ENCODE measurements around the gene DACT2.
"Not testable (repeated sequence)": the region's sequence is repeated elsewhere in the genome, so short reads cannot be mapped to it uniquely, and the experiment has no call there.

Gene DACT2, protein sequence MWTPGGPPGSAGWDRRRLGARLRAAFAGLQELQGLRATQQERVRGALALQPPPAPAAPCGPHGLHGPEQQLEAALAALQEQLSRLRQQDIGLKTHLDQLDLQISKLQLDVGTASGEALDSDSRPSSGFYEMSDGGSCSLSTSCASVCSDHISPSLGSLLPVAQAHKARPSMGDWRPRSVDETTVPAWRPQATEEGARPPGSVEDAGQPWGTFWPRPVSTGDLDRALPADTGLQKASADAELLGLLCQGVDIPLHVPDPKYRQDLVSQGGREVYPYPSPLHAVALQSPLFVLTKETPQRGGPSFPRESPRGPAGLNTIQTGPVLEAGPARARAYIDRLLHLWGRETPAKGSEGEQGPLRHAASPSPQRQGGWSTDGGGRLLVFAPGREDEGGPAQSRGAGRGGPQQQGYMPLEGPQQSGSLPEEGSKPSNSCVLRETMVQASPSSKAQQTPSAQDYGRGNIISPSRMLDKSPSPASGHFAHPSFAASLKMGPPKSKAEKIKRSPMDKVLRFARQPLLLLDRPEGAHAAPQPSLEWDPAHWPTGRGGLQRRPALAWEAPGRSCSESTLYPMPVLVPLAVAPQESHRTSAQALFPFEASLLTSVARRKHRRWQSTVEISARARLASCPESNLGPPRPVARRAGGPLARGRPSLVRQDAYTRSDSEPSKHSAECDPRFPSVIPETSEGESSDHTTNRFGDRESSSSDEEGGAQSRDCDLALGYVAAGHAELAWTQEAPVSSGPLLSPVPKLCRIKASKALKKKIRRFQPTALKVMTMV

DNA sequence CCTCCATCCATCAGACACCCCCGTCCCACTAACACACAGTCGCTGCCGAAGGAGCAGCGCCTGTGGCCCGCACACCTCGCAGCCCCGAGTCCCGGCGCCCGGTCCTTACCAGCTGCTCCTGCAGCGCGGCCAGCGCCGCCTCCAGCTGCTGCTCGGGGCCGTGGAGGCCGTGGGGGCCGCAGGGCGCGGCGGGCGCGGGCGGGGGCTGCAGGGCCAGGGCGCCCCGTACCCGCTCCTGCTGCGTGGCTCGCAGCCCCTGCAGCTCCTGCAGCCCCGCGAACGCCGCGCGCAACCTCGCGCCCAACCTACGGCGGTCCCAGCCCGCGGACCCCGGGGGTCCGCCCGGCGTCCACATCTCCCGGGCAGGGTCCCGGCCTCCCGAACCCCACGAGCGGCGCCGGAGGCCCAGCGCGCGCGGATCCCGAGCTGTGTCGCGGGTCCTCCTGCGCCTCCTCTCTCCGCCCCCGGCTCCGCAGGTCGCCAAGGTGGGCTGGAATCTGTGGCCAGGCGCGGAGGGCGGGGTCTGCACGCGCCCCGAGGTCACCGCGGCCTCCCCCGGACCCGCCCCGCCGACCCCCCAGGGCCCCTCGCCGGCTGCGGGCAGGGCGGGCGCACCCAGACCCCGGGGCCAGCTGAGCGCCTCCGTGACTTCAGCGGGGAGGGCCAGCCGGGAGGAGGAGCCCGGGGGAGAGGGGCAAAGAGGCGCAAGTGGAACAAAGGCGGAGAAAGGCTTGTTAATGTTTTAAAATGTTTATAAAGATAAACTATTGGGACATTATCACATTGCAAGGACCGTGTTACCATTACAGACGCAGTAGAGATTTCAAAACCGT is at the start of gene DACT2:
Gene DACT2 (minus strand): TSS at position 499 of the 833 bp plus-strand sequence. CDS start 144 bp downstream, at position 355.
- no peak for DNase-seq

DNA sequence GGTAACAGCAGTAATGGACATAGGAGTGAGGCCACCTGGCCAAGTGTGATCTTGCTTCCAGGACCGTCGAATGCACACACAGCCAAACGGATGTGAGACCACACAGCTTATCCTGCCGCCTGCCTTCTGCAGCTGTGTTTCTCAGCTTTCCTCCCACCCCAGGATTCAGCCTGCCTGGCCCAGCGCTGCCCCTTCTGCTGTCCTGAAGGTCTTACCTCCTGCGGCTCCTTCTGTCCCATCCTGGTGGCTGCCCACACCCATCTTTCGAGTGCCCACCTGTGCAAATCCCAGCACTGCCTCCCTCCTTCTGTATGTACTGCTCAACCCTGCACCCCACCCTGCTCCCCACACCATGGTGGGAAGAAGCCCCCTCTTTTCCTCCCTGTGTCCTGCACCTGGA is 49.4 kb upstream of the DACT2 start:
- DNase-seq: no peak

DNA sequence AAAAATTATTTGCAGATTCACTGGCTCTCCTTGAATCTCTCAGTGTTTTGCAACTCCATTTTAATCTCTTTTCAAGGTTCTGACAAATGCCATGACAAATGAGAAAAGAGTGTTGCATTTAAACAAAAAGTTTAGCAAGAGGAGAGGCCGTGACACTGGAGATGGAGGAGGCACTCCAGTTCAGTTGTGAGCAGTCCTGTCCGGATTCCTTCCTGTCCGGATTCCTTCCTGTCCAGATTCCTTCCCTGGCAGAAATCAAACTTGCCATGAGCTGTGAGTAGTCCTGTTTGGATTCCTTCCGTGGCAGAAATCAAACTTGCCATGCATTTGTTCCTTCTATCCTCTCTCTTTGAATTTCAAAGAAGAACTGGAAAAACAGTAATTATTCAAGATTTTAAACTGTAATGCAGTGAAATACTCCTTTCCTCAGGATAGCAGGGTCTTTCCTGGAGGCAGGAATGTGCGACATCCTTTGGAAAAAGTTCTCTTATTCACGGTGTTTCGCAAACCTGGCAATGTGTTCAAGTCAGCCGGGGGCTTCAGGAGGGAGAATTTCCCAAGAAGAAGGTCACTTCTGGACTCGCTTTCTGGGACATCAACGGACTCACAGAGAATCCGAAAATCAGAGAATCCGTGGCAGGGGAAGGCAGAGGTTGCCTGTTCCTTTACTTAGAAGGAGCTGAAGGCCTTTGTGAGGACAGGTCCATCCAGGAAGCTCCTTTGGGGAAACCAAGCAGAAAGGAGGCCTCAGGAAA is 48.7 kb upstream of the DACT2 start:
- DNase-seq: no peak

DNA sequence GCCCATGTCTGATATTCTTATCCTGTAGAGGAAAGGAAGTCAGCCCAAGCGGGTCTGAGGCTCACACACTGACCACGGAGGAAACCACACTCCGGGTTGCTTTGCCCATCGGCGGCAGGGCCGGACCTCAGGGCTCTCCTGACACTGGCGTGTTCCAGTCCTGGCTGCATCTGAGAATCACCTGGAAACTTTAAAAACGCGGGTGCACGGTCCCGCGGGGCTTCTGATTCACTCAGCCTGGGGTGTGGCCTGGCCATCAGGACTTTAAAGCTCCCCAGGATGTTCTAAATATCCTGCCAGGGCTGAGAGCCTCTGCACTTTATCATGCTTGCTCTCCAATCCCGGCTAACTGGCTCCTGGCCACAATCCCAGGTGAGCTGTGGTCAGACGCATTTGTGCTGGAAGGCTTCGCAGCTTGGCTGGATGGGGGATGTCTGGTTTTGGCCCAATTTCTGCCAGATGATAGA is 47.7 kb upstream of the DACT2 start:
- DNase-seq: no peak

DNA sequence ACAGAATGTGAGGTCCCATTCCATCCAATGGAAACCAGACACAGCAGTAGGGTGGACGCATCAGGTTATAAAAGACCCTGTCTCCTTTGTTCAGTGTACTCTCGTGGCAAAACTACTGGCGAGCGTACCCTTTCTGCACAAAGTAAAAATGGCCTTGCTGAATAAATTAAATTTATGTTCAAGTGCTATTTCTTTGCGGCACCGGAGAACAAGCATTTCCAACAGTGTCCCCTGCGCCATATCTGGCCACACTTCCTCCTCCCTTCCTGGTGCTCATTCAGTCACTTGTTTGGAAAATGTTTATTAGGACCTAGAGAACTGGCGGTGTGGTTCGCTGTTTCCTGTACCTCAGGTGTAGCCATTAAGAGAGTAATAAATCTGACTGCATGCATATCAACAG is 46.9 kb upstream of the DACT2 start:
- no peak for DNase-seq

DNA sequence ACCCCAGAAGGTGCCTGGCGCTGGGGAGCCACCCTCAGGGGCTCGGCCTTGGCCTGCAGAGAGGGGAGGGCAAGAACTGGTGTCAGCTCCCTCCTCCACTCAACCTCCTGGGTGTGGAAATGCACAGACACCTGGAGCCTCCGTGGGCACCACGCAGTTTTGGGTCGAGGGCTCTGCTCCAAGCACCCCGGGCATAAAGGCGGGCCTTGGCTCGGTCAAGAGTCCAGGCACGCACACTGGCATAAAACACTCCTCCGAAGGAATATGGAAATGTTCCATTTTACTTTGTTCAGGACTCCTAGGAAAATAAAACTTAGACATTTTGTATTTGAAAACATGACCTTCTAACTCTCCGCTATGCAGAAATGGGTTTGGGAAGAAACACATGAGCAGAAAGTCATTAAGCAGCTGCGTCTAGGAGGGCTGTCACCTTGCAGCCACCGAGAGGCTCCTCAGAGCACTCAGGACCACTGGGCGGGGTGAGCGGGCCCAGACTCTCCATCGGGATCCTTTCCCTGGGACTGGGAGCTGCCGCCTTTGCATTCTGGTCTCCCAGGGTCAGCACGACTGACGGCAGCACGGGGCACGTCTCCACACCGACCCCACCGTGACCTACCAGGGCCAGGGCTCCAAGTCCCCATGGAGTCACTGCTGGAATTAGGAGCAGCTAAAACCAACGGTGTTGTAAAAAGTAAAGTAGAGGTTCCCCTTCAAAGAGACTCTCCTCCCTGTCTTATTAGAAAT is 46.0 kb upstream of the DACT2 start:
- no peak for DNase-seq

DNA sequence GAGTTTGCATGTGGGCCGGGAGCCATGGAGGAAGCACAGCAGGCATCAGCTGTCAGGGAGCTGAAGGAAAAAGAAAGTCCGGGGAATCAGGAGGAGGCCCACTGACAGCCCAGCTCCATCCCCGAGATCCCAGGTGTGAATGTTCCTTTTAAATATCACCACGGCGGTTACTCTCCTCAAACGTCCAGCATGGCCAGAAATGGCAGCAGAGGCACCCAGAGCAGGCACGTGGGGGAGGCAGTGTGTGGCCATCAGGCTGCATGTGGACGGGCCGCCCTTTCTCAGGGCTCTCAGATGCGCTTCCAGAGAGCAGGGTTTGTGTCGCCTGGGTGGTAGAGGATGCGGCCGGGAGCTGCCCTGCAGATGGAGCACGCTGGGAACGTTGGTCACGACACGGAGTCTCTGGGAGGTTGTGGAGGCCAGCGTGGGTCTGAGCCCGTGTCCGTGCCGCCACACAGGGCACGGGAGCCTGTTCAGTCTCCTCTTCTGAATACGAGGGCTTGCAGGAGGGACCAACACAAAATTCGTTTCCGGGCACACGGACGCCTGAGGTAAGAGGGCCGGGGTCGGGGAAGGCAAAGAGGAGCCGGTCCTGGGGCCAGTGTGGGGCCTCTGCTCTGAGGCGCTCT is 45.3 kb upstream of the DACT2 start:
- DNase-seq: no peak

DNA sequence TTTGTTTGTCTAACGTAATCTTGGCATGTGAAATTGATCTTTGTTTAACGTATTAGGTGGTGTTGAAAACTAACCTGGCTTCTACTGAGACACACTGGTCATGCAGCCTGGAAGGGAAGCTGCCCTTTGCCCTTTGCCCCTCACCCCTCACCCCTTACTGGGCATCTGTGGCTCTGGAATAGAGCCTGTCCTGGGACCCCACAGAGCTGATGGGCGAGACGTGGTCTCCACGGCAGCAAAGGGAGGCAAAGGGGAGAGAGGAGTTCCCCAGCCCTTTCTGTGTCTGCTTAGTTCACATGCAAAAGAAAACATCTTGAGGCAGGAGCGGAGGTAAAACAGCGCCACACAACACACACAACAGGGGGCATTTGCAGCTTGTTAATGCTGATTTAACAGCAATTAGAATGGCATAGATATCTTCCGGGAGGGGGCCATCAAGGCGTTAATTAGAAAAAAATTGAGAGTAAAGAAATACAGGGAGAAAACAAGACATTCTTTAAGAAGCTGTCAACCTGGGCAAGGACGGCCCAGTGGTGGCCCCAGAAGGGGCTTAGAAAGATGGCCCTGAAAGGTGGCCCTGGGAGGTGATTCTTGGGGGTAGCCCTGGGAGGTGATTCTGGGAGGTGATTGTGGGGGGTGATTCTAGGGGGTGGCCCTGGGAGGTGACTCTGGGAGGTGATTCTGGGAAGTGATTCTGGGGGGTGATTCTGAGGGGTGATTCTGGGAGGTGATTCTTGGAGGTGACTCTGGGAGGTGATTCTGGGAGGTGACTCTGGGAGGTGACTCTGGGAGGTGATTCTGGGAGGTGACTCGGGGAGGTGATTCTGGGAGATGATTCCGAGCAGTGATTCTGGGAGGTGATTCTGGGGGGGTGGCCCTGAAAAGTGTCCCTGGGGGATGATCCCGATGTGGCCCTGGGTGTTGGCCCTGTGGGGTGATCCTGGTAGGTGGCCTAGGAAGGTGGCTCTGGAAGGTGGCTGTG is 44.5 kb upstream of the DACT2 start:
- no peak for DNase-seq

DNA sequence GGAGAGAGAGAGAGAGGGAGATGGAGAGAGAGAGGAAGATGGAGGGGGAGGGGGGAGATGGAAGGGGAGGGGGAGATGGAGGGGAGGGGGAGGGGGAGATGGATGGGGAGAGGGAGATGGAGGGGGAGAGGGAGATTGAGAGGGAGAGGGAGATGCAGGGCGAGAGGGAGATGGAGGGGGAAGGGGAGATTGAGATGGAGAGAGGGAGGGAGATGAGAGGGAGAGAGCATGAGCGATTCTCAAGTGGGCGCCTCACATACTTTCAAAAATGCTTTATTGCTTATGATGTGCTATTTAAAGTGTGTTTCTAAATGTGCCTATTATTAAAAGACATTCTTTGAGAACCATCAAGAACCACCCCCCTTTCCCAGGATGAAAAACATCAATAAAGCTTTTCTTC is 43.7 kb upstream of the DACT2 start:
- DNase-seq: no peak

DNA sequence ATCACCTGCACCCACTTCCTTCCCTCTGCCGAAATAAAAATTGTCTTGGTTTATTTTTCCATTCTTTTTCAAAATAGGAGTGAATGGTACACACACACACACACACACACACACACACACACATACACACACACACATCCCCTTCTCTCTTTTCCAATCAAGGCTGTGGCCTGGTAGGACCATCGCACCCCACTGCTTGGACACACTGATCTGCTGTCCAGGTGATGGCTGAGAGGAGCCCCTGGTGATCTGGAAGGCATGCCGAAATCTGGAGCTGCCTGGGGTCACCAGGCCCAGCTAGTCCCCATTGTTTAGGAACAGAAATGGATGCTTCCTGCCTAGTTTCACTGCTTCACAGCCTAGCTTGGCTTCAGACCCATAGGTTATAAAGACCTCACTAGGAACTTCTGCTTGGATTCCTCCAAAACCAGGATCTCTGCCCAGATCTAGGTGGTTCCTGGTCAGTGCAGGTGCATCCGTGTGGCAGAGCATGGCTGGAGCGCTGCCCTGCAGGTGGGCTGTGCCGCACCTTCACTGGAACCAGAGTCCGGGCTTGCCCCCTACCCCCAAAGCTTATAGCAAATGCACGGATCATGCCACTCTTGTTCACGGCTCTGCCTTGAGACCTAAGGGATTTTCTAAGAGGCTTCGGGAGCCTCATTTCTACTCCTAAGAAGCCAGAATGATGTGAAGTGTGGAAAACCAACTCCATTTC is 42.9 kb upstream of the DACT2 start:
- no peak for DNase-seq

DNA sequence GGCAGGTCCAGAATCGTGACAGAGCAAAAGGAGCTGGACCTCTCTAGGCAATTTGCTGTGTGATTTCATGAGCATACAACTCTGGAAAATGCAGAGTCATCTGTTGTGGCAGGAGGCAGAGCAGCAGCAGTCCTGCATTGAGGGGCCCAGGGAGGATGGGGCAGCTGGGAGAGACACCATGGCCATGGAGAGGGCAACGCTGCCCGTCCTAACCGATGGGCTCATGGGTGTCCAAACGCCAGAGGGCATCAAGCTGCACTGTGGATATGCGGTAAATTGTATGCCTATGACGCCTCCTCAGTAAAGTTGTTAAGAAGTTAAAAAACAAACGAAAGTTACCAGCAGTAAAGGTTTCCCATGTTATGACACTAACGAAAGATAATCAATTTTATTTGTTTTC is 42.2 kb upstream of the DACT2 start:
- no peak for DNase-seq

DNA sequence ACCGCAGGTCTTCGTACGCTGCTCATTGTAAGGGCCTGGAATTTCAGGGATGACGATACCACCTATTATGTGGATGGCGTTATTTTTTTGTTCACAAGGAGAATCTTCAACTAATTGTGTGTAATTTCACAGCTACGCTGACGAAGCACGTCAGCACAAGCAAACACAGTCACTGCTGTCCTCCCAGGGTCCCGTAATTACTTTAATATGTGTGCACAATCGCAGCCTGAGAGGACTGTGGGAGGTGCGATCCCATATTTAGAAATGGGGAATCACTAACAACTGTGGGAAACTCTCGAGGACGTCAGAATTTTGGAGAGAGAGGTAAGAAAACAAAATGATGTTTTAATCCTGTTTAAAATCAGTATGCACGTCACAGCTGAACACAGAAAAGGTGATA is 40.2 kb upstream of the DACT2 start:
- DNase-seq: no peak

DNA sequence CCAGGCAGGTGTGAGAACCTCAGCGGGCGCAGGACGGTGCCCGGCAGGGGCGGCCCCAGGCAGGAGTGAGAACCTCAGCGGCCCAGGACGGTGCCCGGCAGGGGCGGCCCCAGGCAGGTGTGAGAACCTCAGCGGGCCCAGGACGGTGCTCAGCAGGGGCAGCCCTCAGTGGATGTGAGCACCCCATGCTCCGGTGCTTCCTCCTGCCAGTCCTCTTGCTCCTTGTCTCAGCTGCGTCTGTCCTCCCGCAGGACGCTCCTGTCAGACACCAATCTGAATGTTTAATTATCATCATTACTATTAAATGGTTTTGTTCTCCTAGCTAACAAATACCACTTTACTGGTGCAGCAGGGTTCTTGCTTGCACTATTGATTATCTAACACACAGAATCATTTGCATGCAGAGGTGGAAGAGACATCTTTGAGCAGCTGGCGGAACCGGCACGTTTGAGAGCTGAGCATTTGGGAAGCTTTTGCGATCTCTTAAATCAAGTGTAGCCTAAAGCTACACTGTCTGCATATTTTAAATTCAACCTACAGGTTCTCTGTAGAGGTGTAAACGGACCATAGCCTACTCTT is 39.4 kb upstream of the DACT2 start:
- DNase-seq: no peak

DNA sequence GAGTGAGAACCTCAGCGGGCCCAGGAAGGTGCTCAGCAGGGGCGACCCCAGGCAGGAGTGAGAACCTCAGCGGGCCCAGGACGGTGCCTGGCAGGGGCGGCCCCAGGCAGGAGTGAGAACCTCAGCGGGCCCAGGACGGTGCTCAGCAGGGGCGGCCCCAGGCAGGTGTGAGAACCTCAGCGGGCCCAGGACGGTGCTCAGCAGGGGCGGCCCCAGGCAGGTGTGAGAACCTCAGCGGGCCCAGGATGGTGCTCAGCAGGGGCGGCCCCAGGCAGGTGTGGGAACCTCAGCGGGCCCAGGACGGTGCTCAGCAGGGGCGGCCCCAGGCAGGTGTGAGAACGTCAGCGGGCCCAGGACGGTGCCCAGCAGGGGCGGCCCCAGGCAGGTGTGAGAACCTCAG is 37.3 kb upstream of the DACT2 start:
- not testable (repeated sequence) for DNase-seq

DNA sequence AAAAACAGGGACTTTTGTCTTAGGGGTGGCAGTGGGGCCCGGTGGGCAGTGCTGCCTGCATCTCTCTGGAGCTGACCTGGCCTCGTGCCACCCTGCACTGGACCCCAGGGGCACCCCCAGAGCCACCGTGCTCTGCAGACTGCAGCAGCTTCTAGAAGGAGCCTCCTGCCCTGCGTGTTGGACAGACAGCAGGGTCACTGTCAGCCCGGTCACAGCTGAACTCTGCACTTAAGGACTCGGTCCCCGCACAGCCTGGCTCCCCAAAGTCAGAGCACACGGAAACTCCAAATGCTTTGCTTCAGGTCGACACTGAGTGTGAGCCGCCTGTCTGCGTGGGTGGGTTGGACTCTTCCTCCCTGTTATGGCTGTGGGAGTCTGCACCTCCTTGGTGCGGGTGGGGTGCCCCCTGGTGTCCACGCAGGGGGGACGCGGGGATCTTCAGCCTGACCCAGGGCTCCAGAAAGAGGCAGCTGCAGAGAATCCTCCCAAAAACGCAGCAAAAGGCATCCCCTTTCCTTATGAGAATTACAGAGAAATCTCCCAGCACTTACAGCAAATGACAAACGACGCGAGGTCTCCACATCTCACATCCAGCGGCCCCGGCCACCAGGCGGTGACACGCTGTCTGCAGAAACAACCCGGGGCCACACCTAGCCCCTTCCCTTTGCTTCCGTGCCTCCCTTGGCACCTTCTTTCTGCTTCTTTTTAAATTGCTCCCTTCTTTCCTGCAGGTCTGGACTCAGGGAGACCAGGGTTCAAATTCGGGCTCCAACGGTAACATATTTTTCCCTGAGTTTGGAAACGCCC is 36.3 kb upstream of the DACT2 start:
- DNase-seq: no peak

DNA sequence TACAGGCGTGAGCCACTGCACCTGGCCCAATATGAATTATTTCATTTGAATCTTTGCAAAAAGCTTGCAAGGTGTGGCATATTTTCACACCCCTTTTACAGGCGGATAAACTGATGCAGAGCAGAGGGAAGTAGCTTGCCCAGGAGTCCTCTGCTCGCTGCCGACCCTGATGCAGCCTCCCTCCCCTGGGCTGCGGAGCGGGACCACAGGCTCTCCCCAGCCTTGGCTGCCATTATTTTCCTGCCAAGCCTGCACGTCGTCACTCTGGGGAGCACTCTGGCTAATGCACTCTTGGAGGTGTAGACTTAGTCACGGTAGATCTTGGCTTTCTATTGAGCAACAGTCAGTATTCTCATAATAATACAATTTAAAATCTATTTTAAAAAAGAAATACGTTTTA is 34.8 kb upstream of the DACT2 start:
- DNase-seq: no peak

DNA sequence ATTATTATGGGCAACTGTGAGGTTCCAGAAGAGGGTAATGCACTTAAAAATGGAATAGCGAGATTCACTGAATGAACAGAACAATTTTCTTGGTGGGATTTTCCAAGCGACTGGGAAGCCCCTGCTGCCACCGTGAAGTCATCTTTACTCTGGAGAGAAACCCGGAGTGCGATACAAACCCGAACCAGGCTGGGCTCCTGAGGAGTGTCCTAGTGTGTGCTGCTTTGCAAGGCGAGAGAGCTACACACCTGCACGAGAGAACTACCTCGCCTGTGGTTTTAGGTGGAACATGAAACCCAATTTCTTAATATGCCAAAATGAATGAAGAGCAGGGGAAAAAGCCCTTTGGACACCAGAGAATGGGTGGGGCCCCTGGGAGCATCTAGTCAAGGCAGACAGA is 33.5 kb upstream of the DACT2 start:
- no peak for DNase-seq

DNA sequence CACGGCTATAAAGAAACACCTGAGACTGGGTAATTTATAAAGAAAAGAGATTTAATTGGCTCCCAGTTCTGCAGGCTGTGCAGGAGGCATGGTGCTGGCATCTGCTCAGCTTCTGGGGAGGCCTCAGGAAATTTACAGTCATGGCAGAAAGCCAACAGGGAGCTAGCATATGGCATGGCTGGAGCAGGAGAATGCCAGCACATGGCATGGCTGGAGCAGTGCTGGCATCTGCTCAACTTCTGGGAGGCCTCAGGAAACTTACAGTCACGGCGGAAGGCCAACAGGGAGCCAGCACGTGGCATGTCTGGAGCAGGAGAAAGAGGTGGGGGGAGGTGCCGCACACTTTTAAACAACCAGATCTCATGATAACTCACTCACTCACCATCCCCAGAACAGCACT is 32.5 kb upstream of the DACT2 start:
- DNase-seq: no peak

Measured in CD4-positive, alpha-beta T cell treated with Interleukin-1 beta for 1 hour (primary cell).